Right kidney (tissue), 9 donors: ENCODE results near the gene OTC.

Experiments used
- DNase-seq: peaks from one replicate; pipeline ENCODE4 v3.0.0-alpha.2; 2016
- long read RNA-seq, 8 donors: transcript quantifications; one replicate each; lab custom pipeline, GENCODE V29; 2026

OTC gene
- long read RNA-seq, donor 1, result 0 reads
- long read RNA-seq, donor 2, result 0 reads
- long read RNA-seq, donor 3, result 0 reads
- long read RNA-seq, donor 4, result 0 reads
- long read RNA-seq, donor 5, result 0 reads
- long read RNA-seq, donor 6, result 0 reads
- long read RNA-seq, donor 7, result 0 reads
- long read RNA-seq, donor 8, result 0 reads

DNA sequence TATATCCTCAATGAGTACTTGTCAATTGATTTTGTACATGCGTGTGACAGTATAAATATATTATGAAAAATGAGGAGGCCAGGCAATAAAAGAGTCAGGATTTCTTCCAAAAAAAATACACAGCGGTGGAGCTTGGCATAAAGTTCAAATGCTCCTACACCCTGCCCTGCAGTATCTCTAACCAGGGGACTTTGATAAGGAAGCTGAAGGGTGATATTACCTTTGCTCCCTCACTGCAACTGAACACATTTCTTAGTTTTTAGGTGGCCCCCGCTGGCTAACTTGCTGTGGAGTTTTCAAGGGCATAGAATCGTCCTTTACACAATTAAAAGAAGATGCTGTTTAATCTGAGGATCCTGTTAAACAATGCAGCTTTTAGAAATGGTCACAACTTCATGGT is at the start of gene OTC:
Gene OTC (plus strand): TSS at position 243 of the 400 bp plus-strand sequence. CDS start 93 bp downstream, at position 336.
- no peak for DNase-seq

DNA sequence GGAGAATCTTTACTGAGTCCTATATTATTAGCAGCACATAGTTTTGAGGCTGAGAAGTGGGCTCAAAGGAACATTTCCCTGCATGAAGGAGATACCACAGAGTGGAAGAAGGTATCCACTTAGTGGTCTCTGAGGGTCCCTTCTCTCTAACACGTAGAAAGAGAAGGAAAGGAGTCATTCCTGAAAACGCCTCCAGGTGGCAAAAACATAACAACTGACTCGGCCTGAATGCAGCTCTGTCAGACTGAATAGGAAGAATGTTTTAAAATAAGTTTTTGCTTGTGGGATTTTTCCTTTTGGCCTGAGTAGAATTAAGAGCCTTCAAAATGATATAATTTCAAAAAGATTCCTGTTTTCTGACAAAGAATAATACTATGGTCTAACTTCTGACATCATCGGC is 48.4 kb upstream of the OTC start:
- DNase-seq, result no peak

DNA sequence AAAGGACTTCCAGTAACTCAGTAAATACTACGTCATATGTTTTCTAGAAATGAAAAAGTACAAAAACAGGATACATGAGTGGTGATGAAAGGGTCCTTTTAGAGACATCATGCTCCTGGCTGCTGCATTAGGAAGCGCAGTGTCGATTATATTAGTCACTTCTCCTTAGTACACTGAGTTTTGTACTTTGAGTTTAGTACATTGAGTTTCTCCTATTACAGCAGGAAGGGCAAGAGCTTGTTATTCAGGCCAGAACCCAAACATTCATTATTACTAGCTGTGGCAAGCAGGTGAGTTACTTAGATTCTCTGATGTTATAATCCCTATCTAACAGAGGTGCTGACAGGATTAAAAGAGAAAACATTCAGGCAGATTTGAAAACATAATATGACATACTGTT is 46.4 kb upstream of the OTC start:
- DNase-seq, result no peak

DNA sequence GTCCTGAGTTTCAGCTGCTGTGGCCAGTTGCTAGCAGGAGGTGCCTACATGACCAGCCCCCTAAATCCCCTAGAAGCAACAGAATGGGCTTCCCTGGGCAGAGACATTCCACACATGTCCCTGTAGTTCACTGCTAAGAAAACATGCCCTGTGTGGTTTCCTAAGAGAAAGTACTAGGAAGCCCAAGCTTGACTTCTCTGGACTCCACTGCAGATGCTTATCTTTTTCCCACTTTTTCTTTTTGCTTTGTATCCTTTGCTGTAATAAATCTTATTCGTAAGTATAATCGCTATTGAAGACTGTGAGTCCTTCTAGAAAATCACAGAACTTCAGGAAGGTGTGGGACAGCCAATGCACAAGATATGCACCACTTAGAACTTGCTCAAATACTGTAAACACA is 40.7 kb upstream of the OTC start:
- DNase-seq, result no peak

GRCh38 chrX:38312436-38312835 is 40.0 kb upstream of the OTC start:
- DNase-seq, result no peak

DNA sequence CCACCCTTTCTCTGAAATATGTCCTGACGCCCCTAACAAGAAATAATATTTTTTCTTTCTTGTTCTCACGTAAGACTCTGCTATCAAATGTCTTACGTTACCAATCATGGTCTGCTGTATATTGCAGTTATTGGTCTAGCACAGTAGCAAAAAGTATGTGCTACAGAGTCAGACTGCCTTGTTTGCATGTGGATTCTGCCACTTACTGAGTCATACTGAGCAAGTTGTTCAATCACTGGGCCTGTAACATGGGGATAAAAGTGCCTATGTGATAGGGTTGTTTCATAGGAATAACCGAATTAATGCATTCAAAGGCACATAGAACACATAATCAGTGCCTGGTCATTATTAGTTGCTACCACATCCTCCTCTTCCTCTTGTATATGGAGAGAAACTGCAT is 39.2 kb upstream of the OTC start:
- DNase-seq, result no peak

- no peak for DNase-seq
These were observed 37.2 kb upstream of the OTC start for GRCh38 chrX:38315186-38315585.

DNA sequence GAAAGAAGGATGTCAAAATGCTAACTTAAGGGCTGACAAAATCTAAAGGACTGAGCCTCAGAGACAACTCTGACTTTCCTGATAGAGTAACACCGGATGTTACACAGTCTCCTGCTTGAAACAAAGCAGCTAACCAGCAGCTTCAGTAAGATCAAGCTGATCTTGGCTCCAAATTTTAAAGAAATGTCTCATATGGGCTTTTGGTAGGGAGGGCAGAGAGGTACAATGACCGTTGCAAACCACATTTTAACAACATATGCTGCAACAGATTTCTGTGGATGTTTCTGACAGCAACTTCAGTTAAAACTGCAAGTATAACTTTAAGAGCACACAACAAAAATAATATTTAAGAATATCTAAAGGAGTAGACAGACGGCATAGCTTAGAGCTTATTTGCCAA is 34.2 kb upstream of the OTC start:
- no peak for DNase-seq

DNA sequence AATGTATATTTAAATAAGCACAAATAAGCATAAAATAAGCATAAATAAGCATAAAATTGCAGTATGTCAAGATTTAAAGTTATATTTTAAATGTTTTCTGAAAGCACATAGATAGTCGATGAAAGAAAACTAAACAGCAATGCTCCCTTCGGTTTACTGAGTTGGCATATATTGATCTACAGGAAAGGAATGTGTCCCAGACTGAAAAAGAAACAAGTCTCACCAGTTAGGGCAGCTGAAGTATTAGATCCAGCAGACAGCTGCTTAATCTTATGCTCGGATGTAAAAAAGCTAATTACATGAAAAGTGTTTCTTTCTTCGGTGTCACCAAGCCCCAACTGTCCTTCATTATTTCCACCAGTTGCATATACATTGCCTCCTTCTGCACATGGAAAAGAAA is 33.8 kb upstream of the OTC start:
- no peak for DNase-seq

GRCh38 chrX:38320819-38321218 is 31.6 kb upstream of the OTC start:
- DNase-seq, result no peak

DNA sequence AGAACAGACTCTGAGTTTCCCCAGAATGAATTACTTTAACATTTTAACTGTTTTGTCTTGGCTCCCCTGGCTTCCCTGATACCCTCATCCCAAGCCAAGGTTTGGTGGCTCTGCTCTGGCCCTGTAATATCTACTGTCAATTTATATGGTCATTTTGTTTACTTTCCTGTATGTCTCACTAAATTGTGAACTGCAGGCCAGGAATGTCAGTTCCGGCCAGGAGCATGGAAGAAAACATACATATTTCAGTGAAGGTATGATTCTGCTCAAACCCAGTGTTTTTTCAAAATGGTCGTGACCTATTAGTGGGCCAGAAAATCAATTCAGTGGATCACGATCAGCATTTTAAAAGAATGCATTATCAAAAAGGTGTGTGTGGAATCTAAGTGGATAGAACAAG is 26.3 kb upstream of the OTC start:
- DNase-seq, result no peak

DNA sequence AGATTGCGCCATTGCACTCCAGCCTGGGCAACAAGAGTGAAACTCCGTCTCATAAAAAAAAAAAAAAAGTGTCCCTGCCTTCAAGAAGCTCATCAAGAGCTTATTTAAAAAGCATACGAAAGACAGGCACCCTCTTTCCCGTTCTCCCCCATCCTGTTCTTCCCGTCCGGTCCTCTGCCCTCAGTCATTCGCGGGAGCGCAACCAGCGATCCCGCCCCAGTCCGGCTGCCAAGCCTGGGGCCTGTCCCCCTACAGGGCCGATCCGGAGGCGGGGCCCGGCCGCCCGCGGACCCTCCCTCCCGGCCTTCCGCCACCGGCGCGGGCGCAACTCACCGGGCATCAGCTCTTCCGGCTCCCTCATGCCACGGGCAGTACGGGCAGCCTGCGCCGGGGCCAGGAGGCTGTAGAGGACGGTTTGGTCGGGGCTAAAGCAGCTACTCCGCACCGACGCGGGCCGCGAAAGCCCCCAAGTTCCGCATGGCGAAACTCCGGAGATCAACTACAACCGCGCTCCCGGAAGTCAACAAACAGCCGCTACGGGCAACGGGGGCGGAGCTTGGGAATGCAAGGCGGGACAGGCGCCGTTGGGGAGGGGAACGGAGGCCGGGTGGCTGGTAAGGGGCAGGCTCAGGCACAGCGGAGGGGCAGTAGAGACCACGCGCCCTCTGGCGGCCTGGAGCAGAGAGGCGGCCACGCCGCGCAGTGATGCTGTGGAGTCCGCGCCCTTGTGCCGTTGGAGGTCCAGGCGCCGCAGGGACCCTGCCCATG is 25.2 kb upstream of the OTC start, which contains the start of gene RPGR:
Gene RPGR (minus strand): TSS at position 503 of the 768 bp plus-strand sequence. CDS start 142 bp downstream, at position 361.
- peak; percentile 93 for DNase-seq

DNA sequence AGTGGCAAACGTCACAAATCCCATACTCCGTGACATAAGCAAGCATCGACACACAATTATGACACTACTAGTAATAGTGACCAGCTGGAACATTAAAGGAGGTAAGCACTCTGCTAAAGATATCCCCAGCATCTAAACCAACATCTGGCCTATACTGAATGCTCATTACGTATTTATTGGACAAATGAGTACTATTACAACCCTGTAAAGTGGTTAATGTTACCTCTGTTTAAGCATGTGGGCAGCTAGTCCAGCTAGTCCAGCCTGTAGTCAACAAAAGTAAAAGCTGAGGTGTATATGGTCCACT is 24.7 kb upstream of the OTC start:
- DNase-seq, result no peak

- no peak for DNase-seq
These were observed 19.9 kb upstream of the OTC start for GRCh38 chrX:38332505-38332904.

DNA sequence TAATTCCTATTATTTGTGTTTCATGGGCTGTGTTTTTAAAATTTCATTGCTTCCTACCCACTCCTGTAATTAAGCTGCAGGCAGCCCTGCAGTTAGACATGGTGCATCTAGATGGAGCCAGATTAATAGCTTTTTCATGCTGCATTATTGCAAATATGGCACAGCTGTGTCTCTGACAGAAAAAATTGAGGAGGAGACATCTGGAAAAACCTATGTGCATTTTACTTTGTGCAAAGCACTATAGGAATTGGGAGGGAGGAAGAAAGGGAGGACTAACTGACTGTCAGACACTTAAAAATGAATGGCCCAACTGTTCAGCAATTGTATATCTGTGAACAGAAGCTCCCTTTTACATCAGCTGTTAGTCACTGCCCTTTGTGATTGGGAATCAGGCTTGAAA is 17.0 kb upstream of the OTC start:
- DNase-seq, result no peak

GRCh38 chrX:38336538-38337240 is 15.7 kb upstream of the OTC start:
- no peak for DNase-seq

GRCh38 chrX:38341442-38341841 is 11.0 kb upstream of the OTC start:
- no peak for DNase-seq

GRCh38 chrX:38342853-38343778 is 9.3 kb upstream of the OTC start:
- no peak for DNase-seq

DNA sequence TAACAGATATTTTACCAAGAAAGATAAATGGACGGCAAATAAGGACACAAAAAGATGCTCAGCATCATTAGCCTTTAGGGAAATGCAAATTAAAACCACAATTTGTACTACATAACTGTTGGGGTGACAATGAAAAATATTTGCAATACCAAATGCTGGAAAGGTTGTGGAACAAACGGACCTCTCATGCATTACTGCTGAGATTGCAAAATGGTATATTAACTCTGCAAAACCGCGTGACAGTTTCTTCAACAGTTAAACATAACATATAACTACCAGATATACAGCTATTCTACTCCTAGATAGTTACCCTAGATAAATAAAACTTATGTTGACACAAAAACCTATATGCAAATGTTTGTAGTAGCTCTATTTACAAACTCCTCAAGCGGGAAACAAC is 6.3 kb upstream of the OTC start:
- DNase-seq, result no peak

GRCh38 chrX:38347136-38347535 is 5.3 kb upstream of the OTC start:
- DNase-seq, result no peak

DNA sequence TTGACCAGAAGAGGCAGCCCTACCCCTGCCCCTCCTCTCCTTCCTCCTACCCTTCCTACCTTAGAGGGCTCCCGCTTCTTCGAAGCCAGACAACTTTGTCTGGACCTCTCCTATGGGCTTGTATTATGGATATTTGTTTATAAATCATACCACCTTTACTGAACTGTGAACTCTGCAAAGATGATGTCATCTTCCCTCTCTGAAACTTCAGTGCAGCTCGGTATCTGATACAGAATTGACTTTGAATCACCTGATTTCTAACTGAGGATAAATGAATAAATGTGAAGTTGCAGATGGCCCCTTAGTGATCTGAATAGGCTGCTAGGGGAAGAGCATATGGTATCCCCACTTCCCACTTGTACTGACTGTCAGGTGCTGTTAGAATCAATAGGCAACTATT is 1.1 kb upstream of the OTC start:
- DNase-seq, result no peak

DNA sequence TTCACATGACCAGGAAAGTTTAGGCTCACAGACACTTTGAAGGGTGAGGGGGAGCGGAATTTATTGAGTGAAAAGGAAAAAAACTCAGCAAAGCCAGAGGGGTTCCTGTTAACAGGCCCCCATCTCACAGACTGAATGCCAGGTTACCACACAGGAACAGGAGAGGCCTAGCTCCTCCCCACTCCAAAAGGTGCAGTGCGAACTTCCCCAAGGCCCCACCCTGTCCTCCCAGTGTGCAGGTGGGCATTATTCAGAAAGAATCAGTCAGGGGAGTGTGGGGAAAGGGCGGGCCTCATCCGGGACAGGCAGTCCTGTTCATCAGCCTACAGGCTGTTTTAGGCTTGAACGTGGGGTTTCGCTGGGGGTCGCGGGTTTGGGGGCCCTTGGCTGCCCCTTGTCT is 4.0 kb downstream of the OTC start:
- DNase-seq, result no peak
